Keratinocyte (primary cell): ENCODE results near the gene ANAPC10. TPM values are rescaled to one million over a fixed set of nuclear protein-coding genes. Genes with fewer than 3 reads are reported as not detected.

Experiments
- DNase-seq: peaks from one replicate; pipeline ENCODE4 v3.0.0-alpha.2; 2011; ENCODE audit warnings: low read depth, missing footprints, low spot score
- FAIRE-seq: peaks from 2 replicates; lab custom pipeline; 2011; peaks lifted over from hg19 to GRCh38; lab: Jason Lieb, UNC
- H2AFZ ChIP-seq: 2 replicates; pipeline ENCODE4 v1.6.0; 2012; ENCODE audit warnings: low read length, control low read depth, inconsistent platforms; ENCODE audit not compliant: control insufficient read depth
- H3K27ac ChIP-seq: 2 replicates; pipeline ENCODE4 v1.5.1; 2011; ENCODE audit warnings: low read length; ENCODE audit not compliant: control insufficient read depth, insufficient read depth
- H3K27me3 ChIP-seq: 3 replicates; pipeline ENCODE4 v1.6.0; 2011; ENCODE audit warnings: low read length; ENCODE audit not compliant: control insufficient read depth, insufficient read depth; ENCODE audit errors: extremely low read depth
- H3K36me3 ChIP-seq, 2 experiments: 2 replicates in 1 of 2; 3 replicates in 1 of 2; pipeline ENCODE4 v1.5.1; 2011; ENCODE audit warnings: low read length in 2 of 2, mild to moderate bottlenecking in 1 of 2; ENCODE audit not compliant: control insufficient read depth in 2 of 2, insufficient read depth in 2 of 2; ENCODE audit errors: extremely low read depth in 1 of 2
- H3K4me1 ChIP-seq: 3 replicates; pipeline ENCODE4 v1.5.1; 2011; ENCODE audit warnings: low read length; ENCODE audit not compliant: control insufficient read depth, insufficient read depth; ENCODE audit errors: extremely low read depth
- H3K4me2 ChIP-seq: 3 replicates; pipeline ENCODE4 v1.6.0; 2011; ENCODE audit warnings: low read depth, low read length; ENCODE audit not compliant: control insufficient read depth, insufficient read depth; ENCODE audit errors: extremely low read depth
- H3K4me3 ChIP-seq, 3 experiments: fragments of 200-600 bp in 1 of 3; sonication (generic) in 1 of 3; 2 replicates in 2 of 3; 3 replicates in 1 of 3; pipeline ENCODE4 v1.5.1; 2011 to 2016; ENCODE audit warnings: low read length in 3 of 3, mild to moderate bottlenecking in 3 of 3, control low read depth in 2 of 3, inconsistent platforms in 1 of 3, low read depth in 1 of 3, mixed read lengths in 1 of 3, mixed run types in 1 of 3, moderate library complexity in 1 of 3; ENCODE audit not compliant: control insufficient read depth in 2 of 3, insufficient read depth in 2 of 3; ENCODE audit errors: extremely low read depth in 1 of 3
- H3K79me2 ChIP-seq: 2 replicates; pipeline ENCODE4 v1.6.0; 2012; ENCODE audit warnings: low read length; ENCODE audit not compliant: control insufficient read depth, insufficient read depth
- H3K9ac ChIP-seq: 3 replicates; pipeline ENCODE4 v1.6.0; 2011; ENCODE audit warnings: low read length; ENCODE audit not compliant: control insufficient read depth, insufficient read depth; ENCODE audit errors: extremely low read depth
- H3K9me1 ChIP-seq: 3 replicates; pipeline ENCODE4 v1.6.0; 2011; ENCODE audit warnings: low read length; ENCODE audit not compliant: control insufficient read depth, insufficient read depth; ENCODE audit errors: extremely low read depth
- H3K9me3 ChIP-seq: 2 replicates; pipeline ENCODE4 v1.5.1; 2012; ENCODE audit warnings: low read depth, low read length; ENCODE audit not compliant: control insufficient read depth
- H4K20me1 ChIP-seq: 3 replicates; pipeline ENCODE4 v1.6.0; 2011; ENCODE audit warnings: low read length; ENCODE audit not compliant: control insufficient read depth, insufficient read depth; ENCODE audit errors: extremely low read depth
- EZH2 ChIP-seq: IDR thresholded peaks from one replicate; pipeline ENCODE4 v1.6.1; 2012; ENCODE audit warnings: inconsistent platforms, mild to moderate bottlenecking, low read length, moderate library complexity
- dilution Hi-C: fragments of 300-500 bp; cut with MboI; formaldehyde crosslinking; loops from one replicate; pipeline ENCODE4 v1.7.0; 2020; ENCODE audit warnings: low sequenced_read_pairs; ENCODE audit not compliant: extremely low pct_ligation_motif_present
- polyA plus RNA-seq, 5 experiments: library from polyadenylated mRNA; depleted of rRNA in 3 of 5; stranded (reverse) in 3 of 5; stranded (forward) in 1 of 5; unstranded in 1 of 5; fragments of >200 nt; gene quantifications; 1 replicate in 1 of 5; 2 replicates in 3 of 5; 3 replicates in 1 of 5; pipeline versions ENCODE4 v1.2.1 to v1.2.3, GENCODE V29; 2011 to 2012; ENCODE audit warnings: missing spikeins in 2 of 5, low read depth in 1 of 5, low replicate concordance in 1 of 5
- TF ChIP-seq, protein P1 (sequence below), 3 experiments: IDR thresholded peaks in 1 of 3; conservative IDR thresholded peaks in 1 of 3; optimal IDR thresholded peaks in 1 of 3; 2 replicates in 2 of 3; 3 replicates in 1 of 3; pipeline versions ENCODE3 to v1.5.1; 2011; ENCODE audit warnings: low read length in 3 of 3, mild to moderate bottlenecking in 3 of 3, moderate library complexity in 2 of 3, control low read depth in 1 of 3, inconsistent platforms in 1 of 3; ENCODE audit not compliant: insufficient read depth in 2 of 3; ENCODE audit errors: extremely low read depth in 1 of 3

ANAPC10 gene
- polyA plus RNA-seq, 1 donor (not counting 4 experiments of a cell fraction or from before 2014, with no cell fraction given), result 34.3 TPM

DNA sequence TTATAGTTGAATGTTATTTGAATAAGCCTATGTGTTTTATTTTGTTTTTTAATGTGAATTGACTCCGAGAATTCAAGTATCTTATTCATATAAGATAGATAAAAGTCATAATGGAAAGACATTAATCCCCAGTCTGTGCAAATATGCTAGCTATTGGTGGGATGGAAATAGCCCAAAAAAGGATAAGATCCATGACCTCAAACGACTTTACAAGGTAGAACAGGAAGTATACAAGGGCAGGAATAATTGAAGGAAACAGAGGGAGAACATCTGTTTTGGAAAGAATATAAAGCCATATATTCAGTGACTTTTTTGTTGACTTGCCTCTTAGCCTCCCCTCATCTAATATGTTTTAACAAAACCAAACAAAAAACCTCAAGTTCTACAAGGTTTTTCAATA, 9.1 kb upstream of the ANAPC10 start:
- Histone ChIP-seq H3K79me2 (peaks cover 32% of the 10 kb centered on the region), H3K36me3 (peaks cover 14 to 16% of the 10 kb centered on the region in 2 experiments), H3K9ac (no peak overlapping the region), H3K4me1 (no peaks in the 10 kb centered on the region), H3K27ac (no peak overlapping the region), H2AFZ (no peak overlapping the region), H3K4me3 (no peak overlapping the region), H3K9me1 (peaks cover 5% of the 10 kb centered on the region), H4K20me1 (peaks cover 4% of the 10 kb centered on the region), H3K9me3 (no peaks in the 10 kb centered on the region), H3K27me3 (no peaks in the 10 kb centered on the region), H3K4me2 (no peak overlapping the region)
- dilution Hi-C loops, result no loop called here
- no peak for FAIRE-seq
- DNase-seq, result no peak
- TF ChIP-seq EZH2, result no peak
- TF ChIP-seq, protein P1, sequence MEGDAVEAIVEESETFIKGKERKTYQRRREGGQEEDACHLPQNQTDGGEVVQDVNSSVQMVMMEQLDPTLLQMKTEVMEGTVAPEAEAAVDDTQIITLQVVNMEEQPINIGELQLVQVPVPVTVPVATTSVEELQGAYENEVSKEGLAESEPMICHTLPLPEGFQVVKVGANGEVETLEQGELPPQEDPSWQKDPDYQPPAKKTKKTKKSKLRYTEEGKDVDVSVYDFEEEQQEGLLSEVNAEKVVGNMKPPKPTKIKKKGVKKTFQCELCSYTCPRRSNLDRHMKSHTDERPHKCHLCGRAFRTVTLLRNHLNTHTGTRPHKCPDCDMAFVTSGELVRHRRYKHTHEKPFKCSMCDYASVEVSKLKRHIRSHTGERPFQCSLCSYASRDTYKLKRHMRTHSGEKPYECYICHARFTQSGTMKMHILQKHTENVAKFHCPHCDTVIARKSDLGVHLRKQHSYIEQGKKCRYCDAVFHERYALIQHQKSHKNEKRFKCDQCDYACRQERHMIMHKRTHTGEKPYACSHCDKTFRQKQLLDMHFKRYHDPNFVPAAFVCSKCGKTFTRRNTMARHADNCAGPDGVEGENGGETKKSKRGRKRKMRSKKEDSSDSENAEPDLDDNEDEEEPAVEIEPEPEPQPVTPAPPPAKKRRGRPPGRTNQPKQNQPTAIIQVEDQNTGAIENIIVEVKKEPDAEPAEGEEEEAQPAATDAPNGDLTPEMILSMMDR (optimal IDR thresholded peaks at IDR 0.05 in 1 of 3, IDR thresholded peaks at IDR 0.05 in 1 of 3, conservative IDR thresholded peaks at IDR 0.05 in 1 of 3; ENCODE audit: extremely low read depth in 1 of 3, insufficient read depth in 2 of 3, low read length in 3 of 3), result no peak

DNA sequence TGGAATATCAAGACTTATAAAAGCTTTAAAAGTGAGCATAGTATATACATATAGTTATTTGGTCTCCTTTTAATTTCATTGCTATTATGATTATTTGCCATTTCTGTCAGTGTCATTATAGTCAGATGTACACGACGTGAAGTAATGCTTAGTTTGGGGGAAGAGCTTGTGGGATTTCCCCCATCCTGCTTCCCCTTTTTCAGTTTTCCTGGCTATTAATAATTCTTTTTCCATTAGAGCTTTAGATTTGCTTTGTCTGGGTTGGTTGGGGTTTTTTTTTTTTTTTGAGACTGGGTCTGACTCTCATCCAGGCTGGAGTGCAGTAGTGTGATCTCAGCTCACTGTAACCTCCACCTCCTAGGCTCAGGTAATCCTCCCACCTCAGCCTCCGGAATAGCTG, 5.5 kb upstream of the ANAPC10 start:
- Histone ChIP-seq H3K4me1 (peaks cover 13% of the 10 kb centered on the region), H3K9me3 (no peaks in the 10 kb centered on the region), H3K9ac (no peak overlapping the region), H3K79me2 (peaks cover 68% of the 10 kb centered on the region), H3K27me3 (no peaks in the 10 kb centered on the region), H4K20me1 (peaks cover 10% of the 10 kb centered on the region), H3K27ac (no peak overlapping the region), H3K4me3 (no peak overlapping the region), H3K36me3 (peaks cover 5 to 9% of the 10 kb centered on the region in 2 experiments), H3K4me2 (no peak overlapping the region), H3K9me1 (peaks cover 8% of the 10 kb centered on the region), H2AFZ (no peak overlapping the region)
- dilution Hi-C loops, result no loop called here
- FAIRE-seq, result no peak
- no peak for DNase-seq
- no peak for TF ChIP-seq EZH2
- TF ChIP-seq, protein P1 (optimal IDR thresholded peaks at IDR 0.05 in 1 of 3, IDR thresholded peaks at IDR 0.05 in 1 of 3, conservative IDR thresholded peaks at IDR 0.05 in 1 of 3; ENCODE audit: extremely low read depth in 1 of 3, insufficient read depth in 2 of 3, low read length in 3 of 3), result no peak
